AG09319 (cell line): ENCODE data around the gene CD247.

ENCODE experiments used
- DNase-seq: peaks from one replicate; pipeline ENCODE4 v3.0.0-alpha.2; 2010; ENCODE audit warnings: low read depth; ENCODE audit errors: extremely low read depth
- TF ChIP-seq, protein P1 (sequence below): IDR thresholded peaks from 2 replicates; pipeline ENCODE4 v1.5.1; 2011; ENCODE audit warnings: low read depth, mild to moderate bottlenecking, inconsistent platforms, low read length, moderate library complexity

CD247 gene

DNA sequence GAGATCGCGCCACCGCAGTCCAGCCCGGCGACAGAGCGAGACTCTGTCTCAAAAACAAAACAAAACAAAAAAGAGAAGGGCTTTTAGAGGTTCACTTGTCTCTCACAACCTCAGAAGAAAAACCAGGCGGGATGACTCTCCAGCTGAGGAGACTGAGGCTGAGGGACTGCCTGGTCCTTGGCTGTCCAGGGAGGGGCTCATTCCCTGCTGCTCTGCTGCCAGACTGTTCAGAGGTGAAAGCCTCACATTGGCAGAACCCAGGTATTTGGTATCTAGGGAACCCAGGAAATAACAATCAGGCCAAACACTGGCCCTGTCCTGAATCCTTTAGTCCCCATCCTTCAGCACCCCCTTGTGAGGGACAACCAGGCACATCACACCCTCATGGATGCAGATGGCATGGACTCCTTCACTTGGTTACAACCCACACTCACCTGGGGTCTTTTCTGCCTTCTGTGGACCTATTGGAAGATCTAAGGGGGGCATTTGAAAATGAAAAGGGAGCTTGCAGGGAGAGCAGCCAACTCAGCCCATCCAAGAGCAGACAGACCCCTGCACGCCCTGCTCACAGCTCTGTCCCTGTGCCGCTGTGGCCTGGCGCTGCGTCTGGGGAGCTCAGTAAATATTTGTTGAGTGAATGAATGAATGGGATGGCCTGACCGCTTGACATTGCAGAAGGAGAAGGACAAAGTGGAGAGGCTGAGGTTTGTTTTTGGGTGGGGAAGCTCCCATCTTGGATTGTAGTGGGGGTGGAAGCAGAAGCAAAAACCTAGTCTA, 33.4 kb downstream of the CD247 start:
- DNase-seq, result no peak
- TF ChIP-seq, protein P1, sequence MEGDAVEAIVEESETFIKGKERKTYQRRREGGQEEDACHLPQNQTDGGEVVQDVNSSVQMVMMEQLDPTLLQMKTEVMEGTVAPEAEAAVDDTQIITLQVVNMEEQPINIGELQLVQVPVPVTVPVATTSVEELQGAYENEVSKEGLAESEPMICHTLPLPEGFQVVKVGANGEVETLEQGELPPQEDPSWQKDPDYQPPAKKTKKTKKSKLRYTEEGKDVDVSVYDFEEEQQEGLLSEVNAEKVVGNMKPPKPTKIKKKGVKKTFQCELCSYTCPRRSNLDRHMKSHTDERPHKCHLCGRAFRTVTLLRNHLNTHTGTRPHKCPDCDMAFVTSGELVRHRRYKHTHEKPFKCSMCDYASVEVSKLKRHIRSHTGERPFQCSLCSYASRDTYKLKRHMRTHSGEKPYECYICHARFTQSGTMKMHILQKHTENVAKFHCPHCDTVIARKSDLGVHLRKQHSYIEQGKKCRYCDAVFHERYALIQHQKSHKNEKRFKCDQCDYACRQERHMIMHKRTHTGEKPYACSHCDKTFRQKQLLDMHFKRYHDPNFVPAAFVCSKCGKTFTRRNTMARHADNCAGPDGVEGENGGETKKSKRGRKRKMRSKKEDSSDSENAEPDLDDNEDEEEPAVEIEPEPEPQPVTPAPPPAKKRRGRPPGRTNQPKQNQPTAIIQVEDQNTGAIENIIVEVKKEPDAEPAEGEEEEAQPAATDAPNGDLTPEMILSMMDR, result no peak

DNA sequence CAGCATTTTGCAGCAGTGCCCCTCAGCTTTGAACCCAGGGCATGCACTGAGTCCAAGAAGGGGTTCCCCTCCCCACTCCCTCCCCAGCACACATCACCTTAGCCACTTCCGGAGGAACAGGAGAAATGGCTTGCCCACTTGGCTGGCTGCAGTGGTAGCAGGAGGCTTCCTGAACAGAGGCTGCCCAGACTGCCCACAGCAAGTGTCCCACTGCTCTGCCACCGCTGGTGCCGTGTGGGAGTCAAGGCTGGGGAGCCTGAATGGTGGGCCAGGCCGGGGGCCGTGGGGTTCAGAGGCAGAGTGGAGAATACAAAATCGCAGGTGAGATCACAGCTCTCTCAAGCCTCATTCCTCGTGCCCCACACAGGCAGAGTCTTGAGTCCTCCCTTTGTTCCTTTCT, 34.5 kb downstream of the CD247 start:
- TF ChIP-seq, protein P1, result no peak
- DNase-seq, result no peak

DNA sequence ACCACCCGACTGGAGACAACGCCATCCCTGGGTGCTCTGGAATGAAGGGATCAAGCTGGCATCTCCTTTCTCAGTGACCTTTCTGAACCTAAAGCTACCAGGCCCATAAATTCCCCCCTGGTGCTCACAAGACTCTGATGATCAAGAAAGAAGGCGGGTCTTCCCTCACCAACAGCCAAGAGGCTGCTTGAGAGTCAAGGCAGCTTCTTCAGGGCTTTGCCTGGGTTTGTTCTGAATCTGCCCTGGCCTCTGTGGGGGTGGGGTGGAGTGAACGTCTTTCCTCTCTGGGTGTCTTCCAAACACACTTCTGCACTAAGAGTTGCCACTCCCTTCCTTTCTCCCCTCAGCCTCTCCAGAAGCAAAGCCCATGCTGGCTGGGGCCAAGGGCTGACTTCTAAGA, 36.1 kb downstream of the CD247 start:
- no peak for DNase-seq
- TF ChIP-seq, protein P1, result no peak

DNA sequence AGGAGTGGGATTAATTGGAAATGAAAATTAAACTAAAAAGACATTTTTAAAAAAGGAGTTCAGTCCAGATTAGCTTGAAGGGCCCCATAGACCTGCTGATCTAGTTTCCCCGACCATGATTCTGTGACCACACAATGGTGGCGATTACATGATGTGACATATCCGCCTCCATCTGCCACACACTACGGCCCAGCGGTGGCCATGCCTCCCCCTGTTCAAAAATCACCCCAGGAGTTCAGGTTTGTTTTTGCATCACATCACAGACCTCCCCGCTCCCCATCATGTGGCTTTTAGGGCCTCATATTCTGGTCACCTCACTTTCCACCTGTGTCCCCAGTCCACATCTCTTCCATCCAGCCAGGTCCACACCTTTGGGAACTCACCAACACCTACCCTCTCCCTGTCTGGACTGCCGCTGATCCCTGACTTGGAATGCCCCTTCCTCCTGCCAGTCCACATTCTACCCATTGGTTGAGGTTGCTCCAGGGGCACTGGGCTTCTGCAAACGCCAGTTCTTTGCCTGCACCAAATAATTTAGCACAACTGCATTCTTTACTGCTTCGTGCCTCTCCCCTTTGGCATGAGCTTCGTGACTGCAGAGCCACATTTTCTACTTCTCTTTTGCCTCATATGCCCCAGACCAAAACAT, 38.9 kb downstream of the CD247 start:
- DNase-seq, result no peak
- TF ChIP-seq, protein P1, result no peak

DNA sequence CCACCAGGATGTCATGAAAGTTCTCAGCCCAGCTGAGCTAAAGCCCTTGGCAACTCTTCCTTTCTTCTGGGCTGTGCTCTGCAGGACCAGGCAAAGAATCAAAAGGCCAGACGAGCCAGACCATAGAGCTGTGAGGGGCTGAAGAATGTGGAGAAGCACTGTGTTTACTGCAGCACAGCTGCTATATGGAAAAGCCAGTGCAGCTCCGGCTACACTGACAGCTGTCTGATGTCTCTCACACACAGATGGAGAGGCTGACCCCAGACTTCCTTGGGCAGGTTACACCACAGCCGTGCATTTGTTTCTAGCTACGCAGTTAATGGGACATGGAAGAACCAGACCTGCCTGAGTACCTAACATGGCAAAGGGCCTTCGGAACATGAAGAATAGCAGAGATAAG, 40.3 kb downstream of the CD247 start:
- TF ChIP-seq, protein P1, result no peak
- no peak for DNase-seq

DNA sequence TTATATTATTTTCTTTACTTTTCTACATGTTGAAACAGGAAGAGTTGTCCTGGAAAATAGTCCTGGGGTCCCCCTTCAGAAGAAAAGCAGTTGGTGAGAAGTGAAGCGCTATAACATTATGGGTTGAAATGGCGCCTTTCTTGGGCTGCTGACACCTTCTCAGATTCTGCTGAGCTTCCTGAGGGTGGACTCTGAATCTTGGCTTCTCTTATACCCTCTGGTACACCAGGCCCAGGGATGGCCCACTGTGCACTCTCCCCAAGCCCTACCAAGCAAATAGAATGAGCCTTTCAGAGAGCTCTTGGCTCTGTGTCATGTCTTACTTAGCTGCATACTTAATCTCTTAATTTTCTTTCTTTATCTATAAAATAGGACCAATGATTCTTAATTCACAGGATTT, 42.3 kb downstream of the CD247 start:
- TF ChIP-seq, protein P1, result no peak

DNA sequence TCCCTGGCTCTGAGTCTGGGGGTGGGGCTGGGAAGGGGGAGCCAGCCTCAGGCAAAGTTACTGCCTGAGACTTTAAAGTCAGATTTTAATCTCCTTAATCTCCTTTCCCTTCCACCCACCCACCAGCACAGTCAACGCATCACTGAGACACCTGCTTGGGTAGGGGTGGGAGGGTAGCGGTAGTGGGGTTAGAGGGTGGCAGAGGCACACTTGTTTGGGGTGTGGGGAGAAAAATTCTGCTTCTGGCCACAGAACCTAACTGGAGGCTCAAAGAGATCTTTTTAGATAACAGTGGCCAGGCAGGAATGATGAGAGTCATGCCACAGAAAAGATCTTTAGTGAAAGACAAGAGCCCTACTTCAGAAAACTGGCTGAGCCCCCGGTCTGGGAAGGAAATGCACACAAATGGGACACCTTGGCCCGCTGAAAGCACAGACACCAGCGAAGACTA, 44.1 kb downstream of the CD247 start:
- TF ChIP-seq, protein P1, result no peak
- no peak for DNase-seq

More for the DNA sequence above, 42.3 kb downstream of the CD247 start:
- no peak for DNase-seq
